HL-60/S4 treated with phorbol 12-myristate 13-acetate at 8.2 ng/mL for 4 days and 3 days (cell line): Measurements from ENCODE around the gene ITGAX.

ENCODE experiments used
- in situ Hi-C: fragments of 300-500 bp; cut with MboI; formaldehyde crosslinking; loops from 2 replicates; pipeline ENCODE4 v1.15.0; 2022; ENCODE audit warnings: low sequenced_read_pairs

ITGAX gene

GRCh38 chr16:31371619-31372484 lies 16.9 kb downstream of the ITGAX start:
- in situ Hi-C loops, result no loop called here

GRCh38 chr16:31373235-31373634 lies 18.3 kb downstream of the ITGAX start:
- in situ Hi-C loops, result no loop called here

- in situ Hi-C loops, result no loop called here
These were observed 20.3 kb downstream of the ITGAX start for GRCh38 chr16:31375231-31375630.

- in situ Hi-C loops, result no loop called here
These were observed 21.7 kb downstream of the ITGAX start for GRCh38 chr16:31376705-31377104.

- in situ Hi-C loops, result no loop called here
These were observed 22.4 kb downstream of the ITGAX start for GRCh38 chr16:31377210-31377903.

GRCh38 chr16:31380201-31380600 lies 25.2 kb downstream of the ITGAX start:
- in situ Hi-C loops, result no loop called here

GRCh38 chr16:31382485-31383161 lies 27.6 kb downstream of the ITGAX start:
- in situ Hi-C loops, result no loop called here

GRCh38 chr16:31385680-31386079 lies 30.7 kb downstream of the ITGAX start:
- in situ Hi-C loops, result no loop called here

GRCh38 chr16:31386157-31386984 lies 31.4 kb downstream of the ITGAX start:
- in situ Hi-C loops, result no loop called here

GRCh38 chr16:31388535-31388934 lies 33.6 kb downstream of the ITGAX start:
- in situ Hi-C loops, result no loop called here

GRCh38 chr16:31390504-31391041 lies 35.6 kb downstream of the ITGAX start:
- in situ Hi-C loops, result no loop called here

GRCh38 chr16:31393056-31393455 lies 38.1 kb downstream of the ITGAX start, which contains the start of gene ITGAD:
Gene ITGAD, plus strand, starts transcription at chr16:31393335. Its CDS starts 26 bp downstream, at chr16:31393361.
- in situ Hi-C loops, result no loop called here

- in situ Hi-C loops, result no loop called here
These were observed 40.7 kb downstream of the ITGAX start for GRCh38 chr16:31395647-31396046.

- in situ Hi-C loops, result no loop called here
These were observed 42.2 kb downstream of the ITGAX start for GRCh38 chr16:31397096-31397660.

- in situ Hi-C loops, result no loop called here
These were observed 42.7 kb downstream of the ITGAX start for GRCh38 chr16:31397701-31398100.

GRCh38 chr16:31400191-31400590 lies 45.2 kb downstream of the ITGAX start:
- in situ Hi-C loops, result no loop called here

GRCh38 chr16:31401436-31401835 lies 46.5 kb downstream of the ITGAX start:
- in situ Hi-C loops, result no loop called here

- in situ Hi-C loops, result no loop called here
These were observed 47.7 kb downstream of the ITGAX start for GRCh38 chr16:31402687-31403086.

- in situ Hi-C loops, result no loop called here
These were observed 48.8 kb downstream of the ITGAX start for GRCh38 chr16:31403590-31404352.
